Neural crest cell (in vitro differentiated cells): ENCODE results near the gene OR51D1. TPM values are rescaled to one million over a fixed set of nuclear protein-coding genes. Genes with fewer than 3 reads are reported as not detected.

Source experiments
- DNase-seq: peaks from one replicate; pipeline ENCODE4 v3.0.0; 2021; ENCODE audit warnings: low read depth, mixed read lengths, low spot score
- H3K27ac Mint-ChIP-seq: one replicate; pipeline ENCODE4 v1.8.0; 2021; ENCODE audit warnings: mild to moderate bottlenecking, mixed read lengths; ENCODE audit not compliant: unreplicated experiment
- H3K27me3 Mint-ChIP-seq: 2 replicates; pipeline ENCODE4 v1.8.0; 2021; ENCODE audit warnings: low read depth, mild to moderate bottlenecking, mixed read lengths
- H3K36me3 Mint-ChIP-seq: 2 replicates; pipeline ENCODE4 v1.8.0; 2021; ENCODE audit warnings: low read depth, mild to moderate bottlenecking, mixed read lengths
- H3K4me1 Mint-ChIP-seq: 2 replicates; pipeline ENCODE4 v1.8.0; 2021; ENCODE audit warnings: mixed read lengths
- H3K4me3 Mint-ChIP-seq: one replicate; pipeline ENCODE4 v1.8.0; 2021; ENCODE audit warnings: mild to moderate bottlenecking, mixed read lengths
- H3K9me3 Mint-ChIP-seq: 2 replicates; pipeline ENCODE4 v1.8.0; 2021; ENCODE audit warnings: mixed read lengths
- total RNA-seq: library from RNA; stranded (reverse); gene quantifications from 2 replicates; pipeline ENCODE4 v1.2.1, GENCODE V29; 2021
- TF ChIP-seq, protein P1 (sequence below): fragments of 200-600 bp; sonication (generic); conservative IDR thresholded peaks from 2 replicates; pipeline ENCODE4 v1.5.0; 2021; ENCODE audit warnings: antibody characterized with exemption, mild to moderate bottlenecking

OR51D1 gene
- total RNA-seq, 1 donor from 2014 or later: not detected

DNA sequence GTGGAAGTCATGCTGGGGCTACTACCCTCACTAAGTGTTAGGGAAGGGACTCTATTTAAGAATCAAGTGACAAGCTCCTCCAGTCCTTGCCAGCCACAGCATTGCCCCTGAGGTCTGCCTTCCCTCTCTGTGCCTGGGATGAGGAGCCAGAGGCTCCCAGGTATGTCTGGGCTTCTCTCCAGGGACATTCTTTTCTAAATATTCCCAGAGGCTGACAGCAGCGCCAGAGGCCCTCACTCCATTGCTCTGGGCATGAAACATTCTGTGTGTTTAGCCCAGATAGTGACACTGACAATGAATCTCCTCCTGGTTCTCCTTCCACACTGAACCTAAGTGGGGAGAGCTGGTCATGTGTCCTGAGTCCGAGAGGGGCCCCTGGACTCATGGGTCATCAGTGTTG lies 8.7 kb downstream of the OR51D1 start:
- Mint-ChIP-seq H3K27me3 (peaks cover 29% of the 10 kb centered on the region), H3K27ac (no peak overlapping the region), H3K4me1 (no peaks in the 10 kb centered on the region), H3K36me3 (no peaks in the 10 kb centered on the region), H3K4me3 (no peak overlapping the region), H3K9me3 (no peaks in the 10 kb centered on the region)
- TF ChIP-seq, protein P1, sequence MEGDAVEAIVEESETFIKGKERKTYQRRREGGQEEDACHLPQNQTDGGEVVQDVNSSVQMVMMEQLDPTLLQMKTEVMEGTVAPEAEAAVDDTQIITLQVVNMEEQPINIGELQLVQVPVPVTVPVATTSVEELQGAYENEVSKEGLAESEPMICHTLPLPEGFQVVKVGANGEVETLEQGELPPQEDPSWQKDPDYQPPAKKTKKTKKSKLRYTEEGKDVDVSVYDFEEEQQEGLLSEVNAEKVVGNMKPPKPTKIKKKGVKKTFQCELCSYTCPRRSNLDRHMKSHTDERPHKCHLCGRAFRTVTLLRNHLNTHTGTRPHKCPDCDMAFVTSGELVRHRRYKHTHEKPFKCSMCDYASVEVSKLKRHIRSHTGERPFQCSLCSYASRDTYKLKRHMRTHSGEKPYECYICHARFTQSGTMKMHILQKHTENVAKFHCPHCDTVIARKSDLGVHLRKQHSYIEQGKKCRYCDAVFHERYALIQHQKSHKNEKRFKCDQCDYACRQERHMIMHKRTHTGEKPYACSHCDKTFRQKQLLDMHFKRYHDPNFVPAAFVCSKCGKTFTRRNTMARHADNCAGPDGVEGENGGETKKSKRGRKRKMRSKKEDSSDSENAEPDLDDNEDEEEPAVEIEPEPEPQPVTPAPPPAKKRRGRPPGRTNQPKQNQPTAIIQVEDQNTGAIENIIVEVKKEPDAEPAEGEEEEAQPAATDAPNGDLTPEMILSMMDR: no peak
- DNase-seq: no peak

DNA sequence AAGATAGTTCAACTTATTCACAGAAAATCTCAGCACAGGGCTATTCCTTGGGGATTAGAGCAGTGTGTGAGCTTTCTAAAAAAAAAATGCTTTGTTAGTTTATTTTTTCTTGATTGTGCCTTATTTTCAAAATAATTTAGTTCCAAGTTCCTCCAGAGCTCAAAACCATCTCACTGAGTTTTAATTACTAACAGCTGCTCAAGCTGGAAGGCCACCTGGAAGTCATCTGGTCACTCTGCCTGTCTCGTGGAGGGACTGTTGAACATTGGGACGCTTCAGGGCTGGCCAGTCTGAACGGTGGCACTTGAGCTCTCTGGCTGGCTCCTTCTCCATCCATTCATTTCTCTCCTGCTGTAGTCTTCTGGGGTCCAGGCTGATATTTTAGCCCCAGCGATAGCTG lies 10.5 kb downstream of the OR51D1 start:
- no peak for DNase-seq
- Mint-ChIP-seq H3K9me3 (no peaks in the 10 kb centered on the region), H3K27ac (no peak overlapping the region), H3K4me3 (no peak overlapping the region), H3K4me1 (no peaks in the 10 kb centered on the region), H3K27me3 (peaks cover 29% of the 10 kb centered on the region), H3K36me3 (no peaks in the 10 kb centered on the region)
- TF ChIP-seq, protein P1: no peak

DNA sequence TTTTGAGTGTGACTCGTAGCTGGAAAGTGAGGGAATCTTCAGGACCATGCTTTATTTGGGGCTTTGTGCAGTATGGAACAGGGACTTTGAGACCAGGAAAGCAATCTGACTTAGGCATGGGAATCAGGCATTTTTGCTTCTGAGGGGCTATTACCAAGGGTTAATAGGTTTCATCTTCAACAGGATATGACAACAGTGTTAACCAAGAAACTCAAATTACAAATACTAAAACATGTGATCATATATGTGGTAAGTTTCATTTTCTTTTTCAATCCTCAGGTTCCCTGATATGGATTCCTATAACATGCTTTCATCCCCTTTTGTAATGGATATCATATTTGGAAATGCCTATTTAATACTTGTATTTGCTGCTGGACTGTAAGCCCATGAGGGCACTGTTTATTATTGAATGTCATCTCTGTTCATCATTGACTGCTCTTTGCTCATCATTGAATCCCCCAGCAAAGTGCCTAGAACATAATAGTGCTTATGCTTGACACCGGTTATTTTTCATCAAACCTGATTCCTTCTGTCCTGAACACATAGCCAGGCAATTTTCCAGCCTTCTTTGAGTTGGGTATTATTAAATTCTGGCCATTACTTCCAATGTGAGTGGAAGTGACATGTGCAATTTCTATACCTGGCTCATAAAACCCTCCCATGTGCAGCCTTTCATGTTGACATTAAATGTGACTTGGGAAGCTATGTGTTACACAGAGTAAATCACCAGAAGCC lies 17.5 kb downstream of the OR51D1 start:
- DNase-seq: no peak
- no peak overlapping the region for H3K4me3 Mint-ChIP-seq
- no peak overlapping the region for H3K27ac Mint-ChIP-seq
- H3K9me3 Mint-ChIP-seq: peaks cover 3% of the 10 kb centered on the region
- H3K36me3 Mint-ChIP-seq: no peaks in the 10 kb centered on the region
- TF ChIP-seq, protein P1: no peak
- H3K4me1 Mint-ChIP-seq: no peaks in the 10 kb centered on the region
- H3K27me3 Mint-ChIP-seq: peaks cover 10% of the 10 kb centered on the region

DNA sequence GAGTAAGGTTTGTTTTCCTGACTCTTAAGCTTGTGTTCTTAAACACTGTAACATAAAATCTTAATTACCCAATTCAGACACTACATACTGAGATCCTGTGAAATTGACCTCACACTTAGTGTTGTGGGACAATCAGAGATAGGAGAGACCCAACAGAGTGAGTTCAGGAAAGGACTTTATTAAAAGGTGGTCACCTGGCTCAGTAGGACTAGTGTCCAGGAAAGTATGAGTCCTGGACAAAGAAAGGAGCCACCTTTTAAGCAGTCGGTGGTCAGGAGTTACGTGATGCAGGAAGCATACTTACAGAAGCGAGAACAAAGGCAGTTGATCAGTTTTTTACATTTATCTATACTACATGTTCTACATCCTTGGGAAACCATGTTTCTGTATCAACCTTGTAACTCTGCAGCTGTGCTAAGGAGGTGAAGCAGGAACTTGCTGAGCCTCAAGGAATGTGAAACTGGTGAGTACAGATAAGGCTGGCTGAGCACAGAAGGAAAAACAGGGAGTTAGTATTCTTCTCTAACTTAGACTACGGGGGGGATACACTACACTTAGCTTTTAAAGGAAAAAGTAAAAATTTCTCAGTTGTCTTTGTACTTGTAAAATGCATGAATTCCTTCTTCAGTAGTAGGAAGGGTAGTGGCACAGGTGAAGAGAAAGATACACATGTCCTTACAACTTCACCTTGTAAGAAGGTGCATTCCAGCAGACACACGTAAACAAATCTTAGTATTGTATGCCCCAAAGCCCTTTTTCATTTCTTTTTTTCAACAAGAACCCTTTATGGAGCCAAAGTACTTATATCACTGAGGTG lies 21.6 kb downstream of the OR51D1 start:
- TF ChIP-seq, protein P1: no peak
- H3K4me1 Mint-ChIP-seq: no peaks in the 10 kb centered on the region
- no peaks in the 10 kb centered on the region for H3K27me3 Mint-ChIP-seq
- DNase-seq: no peak
- H3K4me3 Mint-ChIP-seq: no peak overlapping the region
- no peaks in the 10 kb centered on the region for H3K36me3 Mint-ChIP-seq
- no peaks in the 10 kb centered on the region for H3K9me3 Mint-ChIP-seq
- no peak overlapping the region for H3K27ac Mint-ChIP-seq

DNA sequence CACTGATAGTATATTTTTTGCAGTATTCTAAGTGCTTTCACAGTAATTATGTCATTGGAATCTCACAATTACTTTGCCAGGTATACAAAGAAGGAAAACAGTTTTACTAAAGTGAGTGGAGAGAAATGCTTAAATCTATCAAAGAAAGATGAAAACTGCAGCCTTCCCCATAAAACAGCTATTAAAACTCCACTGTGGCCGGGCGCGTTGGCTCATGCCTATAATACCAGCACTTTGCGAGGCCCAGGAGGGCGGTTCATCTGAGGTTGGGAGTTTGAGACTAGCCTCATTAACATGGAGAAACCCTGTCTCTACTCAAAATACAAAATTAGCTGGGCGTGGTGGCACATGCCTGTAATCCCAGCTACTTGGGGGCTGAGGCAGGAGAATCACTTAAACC lies 25.6 kb downstream of the OR51D1 start:
- TF ChIP-seq, protein P1: no peak
- H3K36me3 Mint-ChIP-seq: no peaks in the 10 kb centered on the region
- no peak overlapping the region for H3K27ac Mint-ChIP-seq
- DNase-seq: no peak
- H3K4me3 Mint-ChIP-seq: no peak overlapping the region
- H3K4me1 Mint-ChIP-seq: no peaks in the 10 kb centered on the region
- no peaks in the 10 kb centered on the region for H3K9me3 Mint-ChIP-seq
- H3K27me3 Mint-ChIP-seq: no peaks in the 10 kb centered on the region
